ACC112 (cell line): ENCODE data around the gene PLPP3.

Source experiments
- H2AFZ ChIP-seq: fragments of 200-600 bp; sonication (generic); one replicate; pipeline ENCODE4 v1.6.0; 2017; ENCODE audit warnings: antibody characterized with exemption, low read length; ENCODE audit not compliant: unreplicated experiment
- H3K27ac ChIP-seq: fragments of 200-600 bp; sonication (generic); 2 replicates; pipeline ENCODE4 v1.5.1; 2014; ENCODE audit warnings: low read depth, mild to moderate bottlenecking, antibody characterized with exemption, low read length, moderate library complexity
- H3K27me3 ChIP-seq: fragments of 200-600 bp; sonication (generic); 2 replicates; pipeline ENCODE4 v1.6.1; 2014; ENCODE audit warnings: mild to moderate bottlenecking, antibody characterized with exemption, low read length, moderate library complexity, mixed read lengths; ENCODE audit not compliant: insufficient read depth
- H3K36me3 ChIP-seq: fragments of 200-600 bp; sonication (generic); 2 replicates; pipeline ENCODE4 v1.6.1; 2016; ENCODE audit warnings: mild to moderate bottlenecking, antibody characterized with exemption, low read length, moderate library complexity, mixed read lengths; ENCODE audit not compliant: insufficient read depth
- H3K4me1 ChIP-seq: fragments of 200-600 bp; sonication (generic); one replicate; pipeline ENCODE4 v1.6.1; 2016; ENCODE audit warnings: low read length, mixed read lengths; ENCODE audit not compliant: insufficient read depth, unreplicated experiment, control insufficient read depth
- H3K4me3 ChIP-seq: fragments of 200-600 bp; sonication (generic); 2 replicates; pipeline ENCODE4 v1.5.1; 2014; ENCODE audit warnings: mild to moderate bottlenecking, low read depth, low read length
- H3K79me2 ChIP-seq: fragments of 200-600 bp; sonication (generic); one replicate; pipeline ENCODE4 v1.6.0; 2016; ENCODE audit warnings: low read length; ENCODE audit not compliant: control insufficient read depth, unreplicated experiment, insufficient read depth

PLPP3 gene

GRCh38 chr1:56575865-56576264 is 3.5 kb downstream of the PLPP3 start:
- Histone ChIP-seq H2AFZ (no peak overlapping the region), H3K27me3 (no peaks in the 10 kb centered on the region), H3K4me1 (peaks cover 29% of the 10 kb centered on the region), H3K79me2 (peaks cover 84% of the 10 kb centered on the region), H3K4me3 (peak overlapping the region; percentile 96), H3K27ac (no peak overlapping the region), H3K36me3 (peaks cover 7% of the 10 kb centered on the region; the same call in 1 of the 2 replicates)

GRCh38 chr1:56574794-56575193 is 4.6 kb downstream of the PLPP3 start:
- Histone ChIP-seq H3K27me3 (no peaks in the 10 kb centered on the region), H2AFZ (no peak overlapping the region), H3K36me3 (peaks cover 7% of the 10 kb centered on the region; the same call in 1 of the 2 replicates), H3K4me3 (peak overlapping the region; percentile 96), H3K79me2 (peaks cover 92% of the 10 kb centered on the region), H3K4me1 (peaks cover 25% of the 10 kb centered on the region), H3K27ac (no peak overlapping the region)

GRCh38 chr1:56573311-56573710 is 6.1 kb downstream of the PLPP3 start:
- Histone ChIP-seq H3K79me2 (peaks cover 97% of the 10 kb centered on the region), H2AFZ (no peak overlapping the region), H3K27me3 (no peaks in the 10 kb centered on the region), H3K4me1 (peaks cover 25% of the 10 kb centered on the region), H3K36me3 (peaks cover 7% of the 10 kb centered on the region; the same call in 1 of the 2 replicates), H3K4me3 (peak overlapping the region; percentile 61), H3K27ac (no peak overlapping the region)

DNA sequence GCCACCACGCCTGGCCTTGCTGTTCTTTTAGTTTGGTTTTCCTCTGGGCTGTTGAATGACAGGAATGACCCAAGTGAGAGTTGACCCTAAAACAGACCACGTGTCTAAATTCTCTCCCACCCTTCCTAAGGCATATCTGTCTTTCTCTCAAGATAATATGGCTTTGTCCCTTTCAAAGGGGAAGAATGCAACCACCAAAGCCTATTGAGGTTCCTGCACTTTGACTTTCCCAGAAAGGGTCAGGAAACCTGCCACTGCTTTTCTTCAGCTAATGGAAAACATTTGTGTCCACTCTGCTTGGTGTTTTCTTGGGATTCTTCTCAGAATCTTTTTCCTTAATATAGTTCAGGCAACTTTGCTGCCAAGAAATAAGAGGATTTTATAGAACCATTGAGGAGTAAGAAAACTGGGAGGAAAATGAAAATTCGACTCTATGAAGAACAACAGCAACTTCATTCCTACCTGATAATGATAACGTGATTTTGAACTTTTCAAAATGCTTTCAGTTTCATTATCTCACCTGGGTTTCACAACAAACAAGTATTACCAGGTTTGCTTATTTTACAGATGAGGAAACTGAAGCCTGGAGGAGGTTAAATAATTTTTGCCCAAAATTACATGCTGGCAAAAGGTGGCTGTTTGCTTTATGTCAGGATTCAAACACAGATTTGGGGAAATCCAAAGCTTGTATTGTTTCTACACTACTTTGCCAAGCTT is 6.9 kb downstream of the PLPP3 start:
- Histone ChIP-seq H3K79me2 (peaks cover 97% of the 10 kb centered on the region), H2AFZ (no peak overlapping the region), H3K36me3 (peaks cover 14% of the 10 kb centered on the region), H3K4me1 (peaks cover 25% of the 10 kb centered on the region), H3K27ac (peak overlapping the region; percentile 23; the same call in 1 of the 2 replicates), H3K4me3 (peak overlapping the region; percentile 61), H3K27me3 (no peaks in the 10 kb centered on the region)

DNA sequence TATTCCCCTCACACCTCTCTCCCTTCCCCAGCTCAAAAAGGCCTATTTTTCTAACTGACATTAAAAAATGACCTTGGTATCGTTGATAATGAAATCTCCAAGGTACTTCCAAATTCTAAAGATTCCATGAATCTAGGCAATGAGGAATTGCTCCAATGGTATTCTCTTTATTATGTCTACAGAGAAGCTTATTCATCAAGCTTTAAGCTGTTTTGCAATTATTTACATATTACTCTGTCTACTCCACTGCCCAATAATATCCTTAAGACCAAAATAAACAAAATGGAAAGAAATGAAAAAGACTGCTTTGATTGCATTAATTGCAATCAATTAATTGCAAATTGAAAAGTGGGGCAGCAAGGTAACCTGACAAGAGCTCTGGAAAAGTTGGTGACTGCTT is 7.9 kb downstream of the PLPP3 start:
- H3K79me2 ChIP-seq, result peaks cover 95% of the 10 kb centered on the region
- H3K4me1 ChIP-seq, result peaks cover 25% of the 10 kb centered on the region
- H3K36me3 ChIP-seq, result peaks cover 14% of the 10 kb centered on the region
- H3K27ac ChIP-seq, result no peak overlapping the region
- H3K4me3 ChIP-seq, result no peak overlapping the region
- no peaks in the 10 kb centered on the region for H3K27me3 ChIP-seq
- H2AFZ ChIP-seq, result no peak overlapping the region

- Histone ChIP-seq H3K36me3 (peaks cover 14% of the 10 kb centered on the region), H3K4me1 (peaks cover 28% of the 10 kb centered on the region), H3K27ac (no peak overlapping the region), H3K27me3 (no peaks in the 10 kb centered on the region), H3K79me2 (peaks cover 95% of the 10 kb centered on the region), H3K4me3 (no peak overlapping the region), H2AFZ (no peak overlapping the region)
These were observed 8.4 kb downstream of the PLPP3 start for GRCh38 chr1:56570924-56571372.

DNA sequence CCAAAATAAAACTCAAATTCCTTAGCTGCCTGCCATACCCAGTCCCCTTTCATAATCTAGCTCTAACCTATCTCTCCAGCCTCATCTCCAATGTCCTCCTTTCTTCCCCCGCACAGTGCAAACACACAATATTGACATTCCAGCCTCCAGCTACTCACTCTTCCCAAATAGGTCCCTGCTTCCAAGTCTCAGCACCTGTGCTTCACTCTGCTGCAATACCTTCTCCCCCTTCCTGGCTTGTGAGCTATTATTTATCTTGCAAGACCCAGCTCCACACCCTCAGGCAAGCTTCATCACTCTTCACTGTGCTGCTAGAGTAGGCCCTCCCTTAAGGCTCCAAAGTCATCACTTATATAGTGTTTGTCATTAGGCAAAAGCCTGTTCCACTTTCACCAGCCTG is 9.7 kb downstream of the PLPP3 start:
- Histone ChIP-seq H3K27me3 (no peaks in the 10 kb centered on the region), H2AFZ (no peak overlapping the region), H3K36me3 (peaks cover 12% of the 10 kb centered on the region), H3K79me2 (peaks cover 95% of the 10 kb centered on the region), H3K4me3 (no peak overlapping the region), H3K4me1 (peaks cover 38% of the 10 kb centered on the region), H3K27ac (no peak overlapping the region)

DNA sequence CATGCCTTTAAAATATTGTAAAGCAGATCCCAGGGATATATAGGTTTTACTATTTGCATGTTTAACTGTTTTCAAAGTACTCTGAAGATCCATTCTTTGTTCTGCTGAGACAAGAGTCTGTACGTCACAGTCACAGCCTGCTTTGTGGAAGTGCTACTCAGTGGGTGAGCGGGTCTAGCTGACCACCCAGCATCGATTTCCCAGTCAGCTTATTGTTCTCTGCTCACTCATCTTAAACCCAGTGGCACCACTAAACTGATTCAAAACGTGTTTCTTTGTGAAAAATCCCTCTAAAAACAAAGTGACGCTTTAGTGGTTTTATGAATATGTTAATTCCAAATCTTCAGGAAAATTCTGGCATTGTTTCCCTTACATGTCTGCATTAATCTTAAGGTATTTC is 12.4 kb downstream of the PLPP3 start:
- H2AFZ ChIP-seq, result no peak overlapping the region
- no peak overlapping the region for H3K27ac ChIP-seq
- peaks cover 50% of the 10 kb centered on the region for H3K4me1 ChIP-seq
- H3K4me3 ChIP-seq, result no peak overlapping the region
- H3K79me2 ChIP-seq, result peaks cover 94% of the 10 kb centered on the region
- no peaks in the 10 kb centered on the region for H3K27me3 ChIP-seq
- H3K36me3 ChIP-seq, result peaks cover 20% of the 10 kb centered on the region

DNA sequence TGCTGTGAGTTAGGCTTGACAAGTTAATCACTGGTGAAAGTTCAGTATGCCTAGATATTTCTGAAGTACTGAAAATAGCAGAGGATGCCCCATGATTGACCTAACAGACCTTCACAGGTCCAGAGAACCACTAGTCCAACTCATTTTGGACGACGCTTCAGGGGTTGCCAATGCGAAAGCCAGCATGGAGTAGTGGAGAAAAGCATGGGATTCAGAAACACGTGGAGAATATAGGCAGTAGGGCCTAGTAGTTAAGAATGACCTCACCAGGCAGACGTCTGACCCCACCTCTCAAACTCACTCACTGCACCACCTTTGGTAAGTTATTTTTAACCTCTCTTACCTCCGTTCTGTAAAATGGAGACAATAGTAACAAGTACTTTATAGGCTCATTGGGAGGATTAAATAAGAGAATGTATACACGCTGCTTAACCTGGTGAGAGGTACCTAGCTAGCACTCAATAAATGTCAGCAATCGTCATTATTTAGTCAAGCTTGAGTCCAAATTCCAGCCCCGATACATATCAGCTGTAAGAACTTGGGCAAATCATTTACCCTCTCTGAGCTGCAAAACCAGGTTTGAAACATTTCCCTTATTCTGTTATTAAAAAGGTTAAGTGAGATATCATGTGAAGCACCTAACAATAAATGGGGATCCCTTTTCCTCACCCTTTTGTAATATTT is 13.2 kb downstream of the PLPP3 start:
- peaks cover 20% of the 10 kb centered on the region for H3K36me3 ChIP-seq
- H3K4me3 ChIP-seq, result no peak overlapping the region
- H3K27me3 ChIP-seq, result no peaks in the 10 kb centered on the region
- peak overlapping the region; percentile 16; the same call in 1 of the 2 replicates for H3K27ac ChIP-seq
- peaks cover 87% of the 10 kb centered on the region for H3K79me2 ChIP-seq
- H2AFZ ChIP-seq, result no peak overlapping the region
- H3K4me1 ChIP-seq, result peaks cover 44% of the 10 kb centered on the region

DNA sequence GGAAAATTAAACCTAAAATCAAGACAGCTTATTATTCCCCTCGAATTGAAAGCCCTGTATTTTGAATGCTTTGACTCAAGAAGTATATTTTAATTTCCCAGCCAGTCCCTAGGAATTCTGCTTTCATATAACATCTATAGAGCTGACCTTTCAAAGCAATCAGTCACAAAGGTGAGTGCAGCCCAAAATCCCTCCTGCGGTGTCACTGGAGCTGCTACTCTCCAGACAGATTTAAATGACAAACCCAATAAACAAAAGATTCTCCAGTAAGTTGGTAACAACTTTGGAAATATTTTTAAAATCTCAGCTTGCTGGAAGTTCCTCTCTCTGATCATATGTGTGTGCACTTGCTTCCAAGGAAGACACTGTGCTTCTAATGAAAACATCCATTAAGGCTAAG is 14.7 kb downstream of the PLPP3 start:
- Histone ChIP-seq H3K4me3 (no peak overlapping the region), H3K27me3 (no peaks in the 10 kb centered on the region), H3K79me2 (peaks cover 84% of the 10 kb centered on the region), H3K27ac (no peak overlapping the region), H2AFZ (no peak overlapping the region), H3K4me1 (peaks cover 39% of the 10 kb centered on the region), H3K36me3 (peaks cover 20% of the 10 kb centered on the region)

DNA sequence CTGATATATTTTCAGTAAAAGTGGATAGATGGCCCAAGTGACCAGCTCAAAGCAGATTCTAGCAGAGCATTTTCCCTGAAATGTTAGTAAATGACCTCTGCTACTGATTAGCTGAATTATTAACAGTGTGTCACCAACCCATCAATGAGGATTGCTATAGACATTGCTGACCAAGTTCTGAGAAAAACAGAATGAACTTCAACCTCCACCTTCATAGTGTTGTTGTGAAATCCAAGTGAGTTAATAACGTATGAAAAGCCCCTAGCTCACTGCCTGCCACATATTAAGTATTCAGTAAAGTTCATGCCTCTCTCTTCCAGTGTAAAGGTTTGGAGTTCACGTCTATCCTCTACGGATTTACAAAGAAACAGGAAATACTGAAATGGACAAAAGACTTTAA is 15.8 kb downstream of the PLPP3 start:
- Histone ChIP-seq H3K4me1 (peaks cover 39% of the 10 kb centered on the region), H3K79me2 (peaks cover 83% of the 10 kb centered on the region)

More for the DNA sequence above, 15.8 kb downstream of the PLPP3 start:
- Histone ChIP-seq H3K27me3 (no peaks in the 10 kb centered on the region), H3K4me3 (no peak overlapping the region), H2AFZ (no peak overlapping the region), H3K27ac (no peak overlapping the region), H3K36me3 (peaks cover 25% of the 10 kb centered on the region)
